ENCODE data around the gene ARSB.

ARSB gene

GRCh38 chr5:79002374-79002773, 17.3 kb upstream of the ARSB start:
- H3K9me2 ChIP-seq (ENCODE audit: low read depth, low read length) = no peaks in the 10 kb centered on the region
- H3K4me1 ChIP-seq (ENCODE audit: insufficient read depth, low read length, severe bottlenecking) = no peaks in the 10 kb centered on the region
- no peak overlapping the region for H3K4me3 ChIP-seq (ENCODE audit: low read depth, low read length, poor library complexity, severe bottlenecking)
- no peaks in the 10 kb centered on the region for H4K20me1 ChIP-seq (ENCODE audit: insufficient read depth, low read length)
- H3F3A ChIP-seq (ENCODE audit: insufficient read depth, low read length) = no peaks in the 10 kb centered on the region
- no peaks in the 10 kb centered on the region for H3K27me3 ChIP-seq (ENCODE audit: insufficient read depth, low read length)
- H3K9ac ChIP-seq (ENCODE audit: low read length) = no peak overlapping the region
- no peak overlapping the region for H3K4me2 ChIP-seq (ENCODE audit: low read length)
- no peaks in the 10 kb centered on the region for H3K79me2 ChIP-seq (ENCODE audit: insufficient read depth, low read length)
- H2AFZ ChIP-seq (ENCODE audit: low read length) = no peak overlapping the region
- H3K36me3 ChIP-seq (ENCODE audit: insufficient read depth, low read length) = no peaks in the 10 kb centered on the region
- TF ChIP-seq EZH2 (IDR thresholded peaks at IDR 0.05; ENCODE audit: borderline replicate concordance, low read length) (no peak), CTCF (IDR thresholded peaks at IDR 0.05; ENCODE audit: low read length) (no peak)
- no peaks in the 10 kb centered on the region for H3K9me3 ChIP-seq (ENCODE audit: low read length)
- no peak overlapping the region for H3K27ac ChIP-seq (ENCODE audit: low read depth, low read length, poor library complexity, severe bottlenecking)

- Histone ChIP-seq H3K4me3 (ENCODE audit: low read depth, low read length, poor library complexity, severe bottlenecking) (no peak overlapping the region), H3F3A (ENCODE audit: insufficient read depth, low read length) (no peaks in the 10 kb centered on the region), H3K79me2 (ENCODE audit: insufficient read depth, low read length) (no peaks in the 10 kb centered on the region), H4K20me1 (ENCODE audit: insufficient read depth, low read length) (no peaks in the 10 kb centered on the region), H3K27ac (ENCODE audit: low read depth, low read length, poor library complexity, severe bottlenecking) (no peak overlapping the region), H3K36me3 (ENCODE audit: insufficient read depth, low read length) (no peaks in the 10 kb centered on the region), H3K9me2 (ENCODE audit: low read depth, low read length) (no peaks in the 10 kb centered on the region), H3K9me3 (ENCODE audit: low read length) (no peaks in the 10 kb centered on the region), H3K27me3 (ENCODE audit: insufficient read depth, low read length) (no peaks in the 10 kb centered on the region), H3K4me1 (ENCODE audit: insufficient read depth, low read length, severe bottlenecking) (no peaks in the 10 kb centered on the region), H3K9ac (ENCODE audit: low read length) (no peak overlapping the region), H3K4me2 (ENCODE audit: low read length) (no peak overlapping the region), H2AFZ (ENCODE audit: low read length) (no peak overlapping the region)
- TF ChIP-seq EZH2 (IDR thresholded peaks at IDR 0.05; ENCODE audit: borderline replicate concordance, low read length) (no peak), CTCF (IDR thresholded peaks at IDR 0.05; ENCODE audit: low read length) (no peak)
Measured at GRCh38 chr5:79001471-79001870, 16.4 kb upstream of the ARSB start.

GRCh38 chr5:78997090-78997489, 12.0 kb upstream of the ARSB start:
- TF ChIP-seq CTCF (IDR thresholded peaks at IDR 0.05; ENCODE audit: low read length) = no peak
- H3K27ac ChIP-seq (ENCODE audit: low read depth, low read length, poor library complexity, severe bottlenecking) = no peak overlapping the region
- H3K4me2 ChIP-seq (ENCODE audit: low read length) = no peak overlapping the region
- H3K36me3 ChIP-seq (ENCODE audit: insufficient read depth, low read length) = no peaks in the 10 kb centered on the region
- no peaks in the 10 kb centered on the region for H3K9me2 ChIP-seq (ENCODE audit: low read depth, low read length)
- no peak overlapping the region for H3K4me3 ChIP-seq (ENCODE audit: low read depth, low read length, poor library complexity, severe bottlenecking)
- H3K9ac ChIP-seq (ENCODE audit: low read length) = no peak overlapping the region
- no peaks in the 10 kb centered on the region for H4K20me1 ChIP-seq (ENCODE audit: insufficient read depth, low read length)
- H3K27me3 ChIP-seq (ENCODE audit: insufficient read depth, low read length) = no peaks in the 10 kb centered on the region
- no peaks in the 10 kb centered on the region for H3K79me2 ChIP-seq (ENCODE audit: insufficient read depth, low read length)
- no peaks in the 10 kb centered on the region for H3K4me1 ChIP-seq (ENCODE audit: insufficient read depth, low read length, severe bottlenecking)
- no peak overlapping the region for H2AFZ ChIP-seq (ENCODE audit: low read length)
- H3F3A ChIP-seq (ENCODE audit: insufficient read depth, low read length) = no peaks in the 10 kb centered on the region
- H3K9me3 ChIP-seq (ENCODE audit: low read length) = no peaks in the 10 kb centered on the region

Measured in OCI-LY1 (cell line).